MM.1S (cell line): Measurements from ENCODE around the gene TSPAN9.

Experiments
- DNase-seq: peaks from one replicate; pipeline ENCODE4 v3.0.0-alpha.2; 2015
- H2AFZ ChIP-seq: fragments of 300-600 bp; sonication (generic); 2 replicates; pipeline ENCODE4 v1.6.0; 2016; ENCODE audit warnings: antibody characterized with exemption, low read length
- H3F3A ChIP-seq: fragments of 300-600 bp; sonication (generic); 2 replicates; pipeline ENCODE4 v1.6.1; 2016; ENCODE audit warnings: mild to moderate bottlenecking, antibody characterized with exemption, low read length, moderate library complexity, mixed read lengths; ENCODE audit not compliant: insufficient read depth
- H3K27ac ChIP-seq: fragments of 300-600 bp; sonication (generic); 2 replicates; pipeline ENCODE4 v1.5.1; 2016; ENCODE audit warnings: mild to moderate bottlenecking, low read length
- H3K27me3 ChIP-seq: fragments of 300-600 bp; sonication (generic); replicated peaks from 2 replicates; pipeline ENCODE4 v1.6.0; 2016; ENCODE audit warnings: low read length; ENCODE audit not compliant: insufficient read depth
- H3K36me3 ChIP-seq: fragments of 300-600 bp; sonication (generic); replicated peaks from 2 replicates; pipeline ENCODE4 v1.6.1; 2016; ENCODE audit warnings: mild to moderate bottlenecking, low read length, mixed read lengths; ENCODE audit not compliant: insufficient read depth
- H3K4me1 ChIP-seq: fragments of 300-600 bp; sonication (generic); 2 replicates; pipeline ENCODE4 v1.6.1; 2016; ENCODE audit warnings: low read length, mixed read lengths
- H3K4me2 ChIP-seq: fragments of 300-600 bp; sonication (generic); 2 replicates; pipeline ENCODE4 v1.6.0; 2016; ENCODE audit warnings: low read depth, low read length
- H3K4me3 ChIP-seq: fragments of 300-600 bp; sonication (generic); 2 replicates; pipeline ENCODE4 v1.5.1; 2016; ENCODE audit warnings: low read length, mixed read lengths
- H3K79me2 ChIP-seq: fragments of 300-600 bp; sonication (generic); 2 replicates; pipeline ENCODE4 v1.6.1; 2016; ENCODE audit warnings: mixed run types, low read length, mixed read lengths
- H3K9ac ChIP-seq: fragments of 300-600 bp; sonication (generic); 2 replicates; pipeline ENCODE4 v1.6.1; 2016; ENCODE audit warnings: low read length, mixed read lengths
- H3K9me2 ChIP-seq: fragments of 300-600 bp; sonication (generic); replicated peaks from 2 replicates; pipeline ENCODE4 v1.6.1; 2016; ENCODE audit warnings: mild to moderate bottlenecking, low read length, mixed read lengths; ENCODE audit not compliant: insufficient read depth
- H3K9me3 ChIP-seq: fragments of 300-600 bp; sonication (generic); replicated peaks from 2 replicates; pipeline ENCODE4 v1.6.1; 2016; ENCODE audit warnings: mild to moderate bottlenecking, low read length, mixed read lengths; ENCODE audit not compliant: insufficient read depth
- H4K20me1 ChIP-seq: fragments of 300-600 bp; sonication (generic); 2 replicates; pipeline ENCODE4 v1.6.1; 2016; ENCODE audit warnings: mild to moderate bottlenecking, low read length, moderate library complexity, mixed read lengths; ENCODE audit not compliant: insufficient read depth
- CTCF ChIP-seq: fragments of 300-600 bp; sonication (generic); IDR thresholded peaks from 2 replicates; pipeline ENCODE4 v1.5.1; 2016; ENCODE audit warnings: antibody characterized with exemption, low read length, mixed read lengths
- EZH2 ChIP-seq: fragments of 300-600 bp; sonication (generic); optimal IDR thresholded peaks from 2 replicates; pipeline ENCODE3; 2017; ENCODE audit warnings: low read depth, mild to moderate bottlenecking, antibody characterized with exemption, low read length, mixed read lengths
- EZH2phosphoT487 ChIP-seq: fragments of 300-600 bp; sonication (generic); IDR thresholded peaks from 2 replicates; pipeline ENCODE4 v1.6.1; 2018; ENCODE audit warnings: antibody characterized with exemption, low read length

TSPAN9 gene

GRCh38 chr12:3119756-3120601 lies 42.8 kb downstream of the TSPAN9 start:
- H3K4me2 ChIP-seq: no peak overlapping the region

GRCh38 chr12:3120701-3121100 lies 43.5 kb downstream of the TSPAN9 start:
- H4K20me1 ChIP-seq: no peaks in the 10 kb centered on the region
- no peaks in the 10 kb centered on the region for H3K4me1 ChIP-seq
- no peaks in the 10 kb centered on the region for H3K79me2 ChIP-seq
- TF ChIP-seq EZH2 (no peak), CTCF (no peak), EZH2phosphoT487 (no peak)
- no peak overlapping the region for H2AFZ ChIP-seq
- H3K4me3 ChIP-seq: no peak overlapping the region
- no peaks in the 10 kb centered on the region for H3F3A ChIP-seq
- H3K9me3 ChIP-seq: no peaks in the 10 kb centered on the region
- no peaks in the 10 kb centered on the region for H3K9me2 ChIP-seq
- H3K27me3 ChIP-seq: peaks cover 94% of the 10 kb centered on the region
- no peaks in the 10 kb centered on the region for H3K36me3 ChIP-seq
- no peak overlapping the region for H3K4me2 ChIP-seq
- no peak overlapping the region for H3K9ac ChIP-seq
- DNase-seq: no peak
- H3K27ac ChIP-seq: no peak overlapping the region

More at GRCh38 chr12:3119756-3120601, 42.8 kb downstream of the TSPAN9 start:
- no peaks in the 10 kb centered on the region for H3K36me3 ChIP-seq
- TF ChIP-seq EZH2 (no peak), CTCF (no peak), EZH2phosphoT487 (no peak)
- no peak overlapping the region for H3K4me3 ChIP-seq
- H2AFZ ChIP-seq: no peak overlapping the region
- no peak overlapping the region for H3K9ac ChIP-seq
- H3F3A ChIP-seq: no peaks in the 10 kb centered on the region
- no peaks in the 10 kb centered on the region for H4K20me1 ChIP-seq
- H3K4me1 ChIP-seq: no peaks in the 10 kb centered on the region
- no peak for DNase-seq
- H3K9me2 ChIP-seq: no peaks in the 10 kb centered on the region
- H3K27ac ChIP-seq: no peak overlapping the region
- H3K27me3 ChIP-seq: peaks cover 94% of the 10 kb centered on the region
- H3K9me3 ChIP-seq: no peaks in the 10 kb centered on the region
- no peaks in the 10 kb centered on the region for H3K79me2 ChIP-seq

- no peaks in the 10 kb centered on the region for H3K79me2 ChIP-seq
- H3K9me2 ChIP-seq: no peaks in the 10 kb centered on the region
- no peaks in the 10 kb centered on the region for H3K36me3 ChIP-seq
- no peaks in the 10 kb centered on the region for H3F3A ChIP-seq
- H3K4me1 ChIP-seq: no peaks in the 10 kb centered on the region
- no peak overlapping the region for H3K4me3 ChIP-seq
- H3K9me3 ChIP-seq: no peaks in the 10 kb centered on the region
- no peaks in the 10 kb centered on the region for H4K20me1 ChIP-seq
- no peak overlapping the region for H3K27ac ChIP-seq
- no peak for DNase-seq
- H3K27me3 ChIP-seq: peaks cover 94% of the 10 kb centered on the region
- H3K4me2 ChIP-seq: no peak overlapping the region
- TF ChIP-seq EZH2phosphoT487 (no peak), CTCF (no peak), EZH2 (no peak)
- no peak overlapping the region for H2AFZ ChIP-seq
- no peak overlapping the region for H3K9ac ChIP-seq
These were observed 45.9 kb downstream of the TSPAN9 start for GRCh38 chr12:3122841-3123678.
